ENCODE data around the gene USP20. TPM values are rescaled to one million over a fixed set of nuclear protein-coding genes. Genes with fewer than 3 reads are reported as not detected.

The USP20 gene
- total and polyA plus RNA-seq, 10 of the 15 experiments (the other 5 are each of a cell fraction or from before 2014, with no cell fraction given): 0.66 to 23.3 (median 11.0) TPM

- no peak for TF ChIP-seq EP300 (IDR thresholded peaks at IDR 0.05; ENCODE audit: borderline replicate concordance in 1 of 2, control insufficient read depth in 1 of 2, low read depth in 2 of 2, low read length in 2 of 2)
Measured at GRCh38 chr9:129871046-129871445, 35.8 kb downstream of the USP20 start (continued).

GRCh38 chr9:129873563-129874190, 38.4 kb downstream of the USP20 start:
- POLR2A ChIA-PET: interaction anchor here (0.6 kb wide), 1 partner anchor 171 kb away, joined by 4 read pairs; no protein-coding TSS in a partner anchor
- no peaks in the 10 kb centered on the region for H4K20me1 ChIP-seq (ENCODE audit: control insufficient read depth, insufficient read depth)
- 97% methylated on average over 15 of the region's 16 CpGs for WGBS (ENCODE audit: insufficient coverage, insufficient replicate concordance, low lambda C conversion rate, missing lambda C conversion rate)
- no peak for TF ChIP-seq ZNF384 (IDR thresholded peaks at IDR 0.05; ENCODE audit: borderline replicate concordance, low read depth, low read length)
- TF ChIP-seq MTA3 (IDR thresholded peaks at IDR 0.05; ENCODE audit: borderline replicate concordance, low read length): no peak
- no peak for TF ChIP-seq ATF2 (IDR thresholded peaks at IDR 0.05; ENCODE audit: low read length)
- no peak for TF ChIP-seq USF2 (IDR thresholded peaks at IDR 0.05; ENCODE audit: borderline replicate concordance, low read depth, low read length)
- no peak for TF ChIP-seq SMAD5 (IDR thresholded peaks at IDR 0.05; ENCODE audit: low read depth)
- TF ChIP-seq POU2F2 (IDR thresholded peaks at IDR 0.05; ENCODE audit: borderline replicate concordance, low read depth, low read length): no peak
- TF ChIP-seq HSF1 (IDR thresholded peaks at IDR 0.05; ENCODE audit: low read depth, low read length): no peak
- no peak for TF ChIP-seq TBL1XR1 (IDR thresholded peaks at IDR 0.05; ENCODE audit: low read depth, low read length)
- no peak for TF ChIP-seq RCOR1 (conservative IDR thresholded peaks at IDR 0.05; ENCODE audit: low read depth, low read length)
- TF ChIP-seq SREBF2 (IDR thresholded peaks at IDR 0.05; ENCODE audit: low read length): no peak
- no peak for TF ChIP-seq ZSCAN29 (IDR thresholded peaks at IDR 0.05)
- TF ChIP-seq FOXK2 (IDR thresholded peaks at IDR 0.05): no peak
- TF ChIP-seq SREBF1 (IDR thresholded peaks at IDR 0.05; ENCODE audit: low read length): no peak
- TF ChIP-seq PBX3 (IDR thresholded peaks at IDR 0.05; ENCODE audit: insufficient replicate concordance, low read depth, low read length): no peak

More at GRCh38 chr9:129873563-129874190, 38.4 kb downstream of the USP20 start:
- no peak for DNase-seq (ENCODE audit: low read depth, low spot score)
- intact Hi-C loops (cut with micrococcal nuclease; ENCODE audit: unreplicated experiment): no loop called here
- Histone ChIP-seq H3K4me2 (ENCODE audit: control insufficient read depth, insufficient read depth) (no peak overlapping the region), H3K27me3 (replicated peaks in 1 of 2; ENCODE audit: control insufficient read depth in 2 of 2, insufficient read depth in 2 of 2, low read length in 1 of 2) (no peaks in the 10 kb centered on the region), H3K9ac (ENCODE audit: control insufficient read depth, insufficient read depth, low read length) (no peak overlapping the region), H3K36me3 (ENCODE audit: control insufficient read depth in 2 of 2, insufficient read depth in 2 of 2, low read length in 1 of 2) (no peaks in the 10 kb centered on the region; a peak in 1 of 4 replicates), H3K79me2 (ENCODE audit: control insufficient read depth, insufficient read depth, low read length) (no peaks in the 10 kb centered on the region), H3K4me1 (ENCODE audit: control insufficient read depth, insufficient read depth, low read length) (no peaks in the 10 kb centered on the region; the same call in 1 of the 2 replicates), H3K27ac (ENCODE audit: control insufficient read depth, insufficient read depth) (no peak overlapping the region), H2AFZ (ENCODE audit: control insufficient read depth, low read depth, low read length) (no peak overlapping the region), H3K4me3 (no peak overlapping the region), H3K9me3 (replicated peaks; ENCODE audit: control insufficient read depth, insufficient read depth, low read length) (no peaks in the 10 kb centered on the region)
- SMC1A ChIA-PET (ENCODE audit: uncharacterized antibody, unreplicated experiment): no interaction called here
- RAD21 ChIA-PET (ENCODE audit: unreplicated experiment): no interaction called here
- in situ Hi-C loops (cut with MboI): loop anchor here (10.0 kb wide), 1 partner anchor 371 kb away; no protein-coding TSS in a partner anchor
- ATAC-seq: no peak
- CTCF ChIA-PET: no interaction called here
- BruUV-seq (replicated peaks): no TSS peak
- FAIRE-seq: no peak
